Neuron (in vitro differentiated cells): ENCODE measurements around the gene SKAP1.

Source experiments
- H2AFZ ChIP-seq: one replicate; pipeline ENCODE4 v1.6.1; 2013; ENCODE audit warnings: low read depth, mild to moderate bottlenecking, inconsistent platforms, low read length, moderate library complexity
- H3K27me3 ChIP-seq: one replicate; pipeline ENCODE4 v1.6.1; 2013; ENCODE audit warnings: low read length; ENCODE audit not compliant: insufficient read depth
- H3K36me3 ChIP-seq: one replicate; pipeline ENCODE4 v1.6.1; 2013; ENCODE audit warnings: low read length; ENCODE audit not compliant: insufficient read depth
- H3K4me1 ChIP-seq: one replicate; pipeline ENCODE4 v1.6.1; 2013; ENCODE audit warnings: low read length; ENCODE audit not compliant: insufficient read depth
- H3K4me3 ChIP-seq: 2 replicates; pipeline ENCODE4 v1.5.1; 2013; ENCODE audit warnings: mild to moderate bottlenecking, low read length, moderate library complexity
- H3K9me3 ChIP-seq: one replicate; pipeline ENCODE4 v1.6.1; 2013; ENCODE audit warnings: low read length

Gene SKAP1

DNA sequence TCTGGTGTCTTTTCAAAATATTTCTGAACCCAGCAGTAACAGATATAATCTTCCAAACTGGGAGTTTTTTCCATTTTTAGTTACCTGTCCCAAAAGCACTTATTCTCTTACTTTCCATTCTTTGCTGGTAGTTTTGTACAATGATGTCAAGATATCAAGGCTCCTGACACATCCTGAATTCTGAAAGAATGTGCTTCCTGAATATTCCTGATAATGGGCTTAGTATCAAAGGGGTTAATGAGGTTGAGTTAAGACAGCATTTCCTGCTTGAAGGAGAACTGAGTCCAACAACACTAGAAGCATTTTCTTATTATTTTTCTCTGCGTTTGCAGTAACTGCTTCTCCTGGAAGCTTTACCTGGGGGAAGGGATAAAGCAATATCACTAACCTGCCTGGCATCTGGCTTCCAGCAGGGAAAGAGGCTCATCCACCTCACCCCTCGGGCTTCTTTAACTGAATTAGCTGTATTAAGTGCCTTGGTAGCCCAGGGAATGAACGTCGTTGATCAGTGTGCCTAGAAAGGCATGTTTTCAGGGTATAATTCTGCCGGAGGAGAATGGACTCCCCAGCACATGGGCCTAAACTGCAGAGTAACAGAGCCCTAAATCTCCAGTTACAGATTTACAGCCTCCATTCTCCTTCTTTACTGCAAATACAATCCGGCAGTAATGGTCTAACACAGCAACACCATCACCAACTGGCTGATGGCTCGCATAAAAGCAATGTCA lies 188.1 kb downstream of the SKAP1 start:
- Histone ChIP-seq H3K4me1 (peaks cover 2% of the 10 kb centered on the region), H3K4me3 (no peak overlapping the region), H3K36me3 (no peaks in the 10 kb centered on the region), H2AFZ (no peak overlapping the region), H3K9me3 (no peaks in the 10 kb centered on the region), H3K27me3 (peaks cover 23% of the 10 kb centered on the region)

DNA sequence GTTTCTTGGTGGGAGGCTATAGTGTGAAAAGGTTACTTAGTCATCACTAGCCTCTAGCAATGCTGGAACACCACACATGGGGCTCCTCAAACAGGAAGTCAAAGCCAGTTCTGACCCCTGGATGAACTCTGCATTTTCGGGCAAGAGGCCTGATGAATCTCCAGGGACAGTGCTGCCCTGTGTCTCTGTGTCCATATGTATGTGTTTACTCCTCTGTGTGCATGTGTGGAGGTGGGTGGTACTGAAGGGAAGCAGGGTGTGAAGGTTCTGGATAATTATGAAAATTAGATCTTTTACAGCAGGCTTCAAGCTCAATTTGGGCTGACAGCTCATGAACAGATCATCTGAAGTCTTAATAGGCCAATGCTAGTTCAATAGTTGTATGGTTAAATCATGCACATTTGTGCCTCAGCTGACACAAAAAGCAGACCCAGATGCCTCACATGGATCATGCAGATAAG lies 188.9 kb downstream of the SKAP1 start:
- H3K36me3 ChIP-seq: no peaks in the 10 kb centered on the region
- H3K4me3 ChIP-seq: no peak overlapping the region
- H3K9me3 ChIP-seq: no peaks in the 10 kb centered on the region
- no peak overlapping the region for H2AFZ ChIP-seq
- H3K27me3 ChIP-seq: peaks cover 22% of the 10 kb centered on the region
- peaks cover 2% of the 10 kb centered on the region for H3K4me1 ChIP-seq

DNA sequence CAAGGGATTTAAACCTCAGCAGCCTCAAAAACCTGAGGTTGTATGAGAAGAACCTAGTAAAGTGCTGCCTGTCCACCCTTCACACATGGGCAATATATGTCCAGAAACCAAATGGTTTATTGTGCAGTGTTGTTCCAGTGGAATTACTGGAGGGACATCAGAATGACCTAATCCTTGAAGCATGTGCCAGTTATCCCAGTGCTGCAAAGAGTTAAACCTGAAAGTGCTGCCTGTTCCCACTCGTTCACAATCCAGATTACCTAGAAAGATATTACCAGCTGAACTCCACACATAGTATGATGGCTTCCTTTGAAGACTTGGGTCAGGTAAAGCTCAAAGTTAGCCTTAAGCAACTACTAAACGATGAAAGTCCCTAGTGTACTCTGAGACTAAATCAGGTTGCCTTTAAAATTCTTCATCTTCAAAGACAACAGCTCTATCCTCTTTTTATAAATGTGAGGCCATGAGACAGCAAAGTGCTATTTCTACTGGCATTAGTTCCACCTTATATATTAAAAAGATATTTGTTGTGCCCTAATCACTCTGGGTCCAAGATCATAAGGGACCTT lies 189.4 kb downstream of the SKAP1 start:
- H3K4me3 ChIP-seq: no peak overlapping the region
- H2AFZ ChIP-seq: no peak overlapping the region
- peaks cover 2% of the 10 kb centered on the region for H3K4me1 ChIP-seq
- no peaks in the 10 kb centered on the region for H3K36me3 ChIP-seq
- H3K9me3 ChIP-seq: no peaks in the 10 kb centered on the region
- H3K27me3 ChIP-seq: peaks cover 23% of the 10 kb centered on the region

DNA sequence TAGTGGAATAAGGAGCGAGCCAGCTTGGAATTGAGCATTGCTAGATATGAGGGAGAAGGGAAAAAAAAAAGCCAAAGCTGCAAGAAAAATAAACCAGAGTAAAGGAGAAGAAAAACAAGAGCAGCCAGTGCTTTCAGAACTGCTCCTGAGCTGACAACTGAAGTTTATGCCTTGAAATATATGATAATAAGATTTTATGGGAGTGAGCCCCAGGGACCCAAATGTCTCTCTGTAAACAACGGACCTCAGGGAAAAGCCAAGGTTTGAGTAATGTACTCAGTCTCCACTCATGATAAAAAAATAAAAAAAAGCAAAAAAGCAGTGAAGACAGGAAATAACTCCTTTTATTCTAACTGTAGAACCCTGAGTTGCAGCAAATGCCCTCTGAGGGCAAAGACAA lies 189.9 kb downstream of the SKAP1 start:
- Histone ChIP-seq H3K4me3 (no peak overlapping the region), H2AFZ (no peak overlapping the region), H3K36me3 (no peaks in the 10 kb centered on the region), H3K9me3 (no peaks in the 10 kb centered on the region), H3K27me3 (peaks cover 23% of the 10 kb centered on the region), H3K4me1 (peaks cover 2% of the 10 kb centered on the region)

DNA sequence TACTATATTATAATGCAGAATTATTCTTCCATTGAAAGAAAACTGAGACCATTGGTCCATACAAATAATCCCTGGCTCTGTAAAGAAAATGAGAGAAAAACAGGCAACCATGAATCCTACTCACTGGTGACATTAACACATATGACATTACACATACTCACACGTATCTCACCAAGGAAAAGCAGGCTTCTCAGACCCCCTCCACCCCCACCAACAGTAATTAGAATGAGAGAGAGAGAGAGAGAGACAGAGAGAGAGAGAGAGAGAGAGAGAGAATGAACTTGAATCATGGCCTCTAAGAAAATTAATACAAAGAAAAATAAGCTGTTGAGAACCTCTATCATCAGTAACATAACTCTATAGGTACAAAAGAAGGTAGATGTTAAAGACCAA lies 190.4 kb downstream of the SKAP1 start:
- Histone ChIP-seq H3K36me3 (no peaks in the 10 kb centered on the region), H3K4me1 (peaks cover 2% of the 10 kb centered on the region), H2AFZ (no peak overlapping the region), H3K4me3 (no peak overlapping the region), H3K9me3 (no peaks in the 10 kb centered on the region), H3K27me3 (peaks cover 21% of the 10 kb centered on the region)

DNA sequence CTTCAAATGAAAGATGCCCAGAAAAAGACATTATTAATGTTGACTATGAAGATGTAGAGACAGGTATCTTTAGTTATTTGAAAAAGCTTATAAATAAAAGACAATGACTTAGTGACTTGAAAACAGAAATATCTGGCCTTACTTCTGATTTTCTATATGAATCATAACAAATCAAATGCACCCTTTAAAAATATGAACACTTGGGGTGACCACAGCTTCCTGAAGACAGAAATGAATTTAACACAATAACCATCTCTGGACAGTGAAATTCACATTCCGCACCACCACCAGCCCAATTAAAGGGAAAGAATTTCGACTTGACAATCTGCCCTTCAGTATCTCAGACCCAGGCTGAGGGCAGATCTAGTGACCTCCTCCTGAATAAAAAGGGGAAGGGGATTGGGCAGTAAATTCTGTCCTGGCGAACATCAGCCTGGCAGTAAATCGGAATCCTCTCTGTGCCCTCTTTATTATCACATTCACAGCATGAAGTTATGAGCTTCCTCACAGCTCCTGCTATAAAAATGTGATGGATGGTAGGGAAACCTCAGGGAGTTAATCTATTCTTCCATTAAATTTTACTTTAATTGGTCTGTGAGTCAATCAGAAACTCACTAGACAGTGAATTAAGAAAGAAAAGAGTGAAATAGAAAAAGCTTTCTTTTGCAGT lies 190.9 kb downstream of the SKAP1 start:
- H2AFZ ChIP-seq: no peak overlapping the region
- H3K9me3 ChIP-seq: no peaks in the 10 kb centered on the region
- H3K4me1 ChIP-seq: peaks cover 2% of the 10 kb centered on the region
- H3K4me3 ChIP-seq: no peak overlapping the region
- peaks cover 16% of the 10 kb centered on the region for H3K27me3 ChIP-seq
- no peaks in the 10 kb centered on the region for H3K36me3 ChIP-seq

DNA sequence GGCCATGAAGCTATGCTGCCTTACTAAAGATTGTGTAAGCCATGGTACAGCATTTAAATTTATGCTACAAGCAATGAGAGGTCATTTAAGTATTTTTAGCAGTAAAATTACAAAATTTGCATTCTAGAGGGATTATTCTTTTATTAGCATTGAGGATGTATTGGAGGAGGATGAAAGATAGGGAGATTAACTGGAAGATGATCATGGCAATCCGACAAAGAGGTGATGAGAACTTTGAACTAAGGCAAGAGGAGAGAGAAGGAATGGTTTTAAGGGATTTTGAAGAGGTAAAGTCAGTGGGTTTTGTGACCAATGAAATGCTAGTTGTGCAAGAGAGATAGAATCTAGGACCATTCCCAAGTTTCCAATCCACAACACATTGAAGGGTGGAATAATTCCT lies 192.6 kb downstream of the SKAP1 start:
- H2AFZ ChIP-seq: no peak overlapping the region
- peaks cover 2% of the 10 kb centered on the region for H3K4me1 ChIP-seq
- H3K27me3 ChIP-seq: peaks cover 10% of the 10 kb centered on the region
- H3K36me3 ChIP-seq: no peaks in the 10 kb centered on the region
- H3K4me3 ChIP-seq: no peak overlapping the region
- H3K9me3 ChIP-seq: no peaks in the 10 kb centered on the region

DNA sequence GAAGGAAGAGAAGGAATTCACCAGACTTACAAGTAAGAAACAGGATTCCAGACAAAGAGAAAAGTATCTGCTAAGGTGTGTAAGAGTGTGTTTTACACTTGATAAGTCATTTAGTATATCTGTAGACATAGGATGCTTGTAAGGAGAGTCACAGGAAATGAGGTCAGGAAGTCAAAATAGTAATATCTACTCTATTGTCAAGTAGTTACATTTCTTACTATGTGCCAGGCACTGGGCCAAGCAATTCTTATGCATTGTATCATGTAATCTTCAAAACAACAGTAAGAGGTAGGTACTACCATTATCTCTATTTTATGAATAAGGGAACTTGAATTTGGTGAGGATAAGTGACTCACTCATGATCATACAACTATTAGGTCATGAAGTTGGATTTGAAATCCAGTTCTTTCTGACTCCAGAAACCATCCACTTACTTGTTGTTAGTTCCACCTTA lies 193.3 kb downstream of the SKAP1 start:
- H3K9me3 ChIP-seq: no peaks in the 10 kb centered on the region
- no peaks in the 10 kb centered on the region for H3K36me3 ChIP-seq
- no peak overlapping the region for H3K4me3 ChIP-seq
- peaks cover 2% of the 10 kb centered on the region for H3K4me1 ChIP-seq
- peaks cover 10% of the 10 kb centered on the region for H3K27me3 ChIP-seq
- H2AFZ ChIP-seq: no peak overlapping the region

DNA sequence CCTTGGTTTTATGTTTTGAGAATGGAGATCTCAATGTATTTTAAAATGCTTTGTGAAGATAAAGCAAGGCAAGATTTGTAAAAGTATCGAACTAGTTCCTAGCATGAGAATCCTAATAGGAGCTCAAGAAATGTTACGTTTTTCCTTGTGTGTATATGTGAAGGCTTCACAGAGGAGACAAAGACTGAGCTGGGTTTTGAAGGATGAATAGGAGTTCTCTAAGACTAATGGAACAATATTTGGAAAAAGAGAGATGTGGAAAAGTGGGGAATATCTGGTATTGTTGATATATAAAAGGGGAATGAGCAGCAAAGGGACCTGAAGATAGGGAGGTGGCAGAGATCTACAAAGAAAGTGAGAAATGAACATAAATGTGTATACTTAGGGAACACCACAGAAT lies 195.1 kb downstream of the SKAP1 start:
- Histone ChIP-seq H3K4me1 (no peaks in the 10 kb centered on the region), H3K27me3 (peaks cover 6% of the 10 kb centered on the region), H3K36me3 (no peaks in the 10 kb centered on the region), H3K9me3 (no peaks in the 10 kb centered on the region), H2AFZ (no peak overlapping the region), H3K4me3 (no peak overlapping the region)

DNA sequence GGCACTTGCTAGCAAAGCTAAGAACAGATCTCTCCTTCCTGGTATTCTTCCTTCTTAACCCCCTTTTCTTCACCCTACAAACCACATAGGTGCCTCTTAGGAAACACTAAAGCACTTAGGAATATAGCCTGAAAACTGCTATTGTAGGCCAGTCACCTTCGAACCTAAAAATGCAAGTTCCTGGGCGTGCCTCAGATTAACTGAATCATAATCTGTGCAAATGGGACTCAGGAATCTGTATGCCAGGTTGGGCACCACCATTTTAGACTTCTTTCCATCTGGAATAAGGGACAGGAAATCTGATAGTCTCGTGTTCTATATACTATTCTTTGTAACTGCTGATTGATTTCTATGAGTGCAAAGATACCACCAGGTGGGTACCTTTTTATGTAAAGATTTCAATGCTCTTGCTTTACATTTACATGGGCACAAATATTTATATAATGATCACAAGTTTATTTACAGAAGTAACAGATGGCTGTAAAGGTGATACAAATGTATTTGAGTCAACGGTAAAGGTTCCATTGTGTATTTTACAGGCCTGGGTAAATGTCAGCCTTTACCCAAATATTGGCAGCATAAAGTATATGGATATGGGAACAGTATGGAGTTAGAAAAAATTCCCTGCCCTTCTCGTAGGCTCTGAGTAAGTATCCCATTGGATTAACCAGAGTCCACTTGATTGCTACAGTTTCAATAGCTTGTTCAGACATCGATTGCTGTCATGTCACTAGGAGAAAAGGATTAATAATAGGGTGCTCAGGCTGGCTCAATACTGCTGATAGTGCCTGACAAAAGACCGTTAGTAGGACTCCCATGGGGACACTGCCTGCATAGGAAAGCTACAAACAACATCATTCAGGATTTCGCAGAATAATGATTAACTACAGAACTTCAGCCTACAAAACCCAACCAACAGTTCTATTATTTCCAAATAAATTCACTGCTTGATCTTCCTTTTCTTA lies 197.7 kb downstream of the SKAP1 start:
- no peaks in the 10 kb centered on the region for H3K9me3 ChIP-seq

DNA sequence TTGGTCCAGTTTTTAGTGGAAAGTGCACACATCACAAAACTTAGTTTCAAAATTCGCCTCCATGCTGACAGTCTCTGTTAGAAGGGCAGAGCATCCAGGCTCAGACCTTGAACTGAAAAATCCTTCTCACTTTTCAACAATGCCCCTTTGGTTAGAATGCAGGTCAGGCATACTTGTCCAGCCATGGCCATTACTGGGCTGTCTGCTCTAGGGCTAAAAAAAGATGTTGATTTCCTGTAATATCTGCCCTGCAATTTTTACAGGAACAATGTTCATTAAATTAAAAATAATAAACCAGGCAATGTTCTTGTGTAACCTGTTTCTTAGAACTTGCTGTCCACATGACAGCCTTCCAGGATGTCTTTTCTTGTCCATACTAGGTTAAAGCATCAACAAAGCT lies 200.1 kb downstream of the SKAP1 start:
- no peaks in the 10 kb centered on the region for H3K9me3 ChIP-seq

More for the DNA sequence above, 197.7 kb downstream of the SKAP1 start:
- Histone ChIP-seq H3K36me3 (no peaks in the 10 kb centered on the region), H3K27me3 (peaks cover 4% of the 10 kb centered on the region), H3K4me1 (no peaks in the 10 kb centered on the region), H2AFZ (no peak overlapping the region), H3K4me3 (no peak overlapping the region)

DNA sequence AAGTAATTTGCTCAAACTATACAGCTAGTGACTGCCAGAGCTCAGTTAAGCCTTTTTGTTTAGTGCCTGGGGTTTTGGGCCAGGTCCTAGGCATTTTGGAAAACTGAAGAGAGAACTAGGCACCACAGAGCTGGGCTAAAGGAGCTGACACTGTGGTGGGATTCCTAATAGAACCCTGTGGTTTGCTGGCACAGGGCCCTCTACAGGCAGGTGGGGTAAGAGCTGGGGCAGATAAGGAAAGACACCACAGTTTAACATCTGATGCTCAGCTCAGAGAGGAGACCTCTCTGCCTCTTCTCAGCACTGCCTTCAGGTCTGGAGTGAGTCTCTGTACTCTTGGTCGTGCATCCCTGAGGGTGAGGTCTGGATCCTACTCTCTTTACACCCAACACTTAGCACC lies 201.3 kb downstream of the SKAP1 start:
- Histone ChIP-seq H3K4me3 (no peak overlapping the region), H3K4me1 (no peaks in the 10 kb centered on the region), H3K27me3 (peaks cover 13% of the 10 kb centered on the region), H3K36me3 (no peaks in the 10 kb centered on the region), H2AFZ (no peak overlapping the region), H3K9me3 (no peaks in the 10 kb centered on the region)

More for the DNA sequence above, 200.1 kb downstream of the SKAP1 start:
- Histone ChIP-seq H2AFZ (no peak overlapping the region), H3K4me3 (no peak overlapping the region), H3K27me3 (peaks cover 13% of the 10 kb centered on the region), H3K36me3 (no peaks in the 10 kb centered on the region), H3K4me1 (no peaks in the 10 kb centered on the region)
